LNCaP clone FGC (cell line): ENCODE data around the gene ATP2B1.

Experiments used
- DNase-seq: peaks from one replicate; pipeline ENCODE4 v3.0.0-alpha.2; 2011; ENCODE audit warnings: low read depth
- H3K4me3 ChIP-seq: 2 replicates; pipeline ENCODE4 v1.5.1; 2011; ENCODE audit warnings: mild to moderate bottlenecking, low read depth, low read length, control low read depth
- TF ChIP-seq, protein P1 (sequence below): IDR thresholded peaks from 2 replicates; pipeline ENCODE4 v1.5.1; 2012; ENCODE audit warnings: mild to moderate bottlenecking; ENCODE audit not compliant: control insufficient read depth, insufficient read depth; ENCODE audit errors: extremely low read depth

ATP2B1 gene

DNA sequence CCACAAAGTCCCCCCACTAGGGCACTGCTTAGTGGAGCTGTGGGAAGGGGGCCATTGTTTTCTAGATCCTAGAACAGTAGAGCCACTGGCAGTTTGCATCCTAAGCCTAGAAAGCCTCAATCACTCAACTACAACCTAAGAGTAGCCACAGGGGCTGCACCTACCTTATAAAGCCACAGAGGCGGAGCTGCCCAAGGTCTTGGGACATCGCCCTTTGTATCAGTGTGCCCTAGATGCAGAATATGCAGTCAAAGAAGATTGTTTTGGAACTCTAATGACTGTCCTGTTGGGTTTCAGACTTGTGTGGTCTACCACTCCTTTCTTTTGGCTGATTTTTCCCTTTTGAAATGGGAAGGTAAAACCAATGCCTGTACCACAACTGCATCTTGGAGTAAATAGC, 59.5 kb downstream of the ATP2B1 start:
- no peak for DNase-seq
- no peak overlapping the region for H3K4me3 ChIP-seq
- TF ChIP-seq, protein P1, sequence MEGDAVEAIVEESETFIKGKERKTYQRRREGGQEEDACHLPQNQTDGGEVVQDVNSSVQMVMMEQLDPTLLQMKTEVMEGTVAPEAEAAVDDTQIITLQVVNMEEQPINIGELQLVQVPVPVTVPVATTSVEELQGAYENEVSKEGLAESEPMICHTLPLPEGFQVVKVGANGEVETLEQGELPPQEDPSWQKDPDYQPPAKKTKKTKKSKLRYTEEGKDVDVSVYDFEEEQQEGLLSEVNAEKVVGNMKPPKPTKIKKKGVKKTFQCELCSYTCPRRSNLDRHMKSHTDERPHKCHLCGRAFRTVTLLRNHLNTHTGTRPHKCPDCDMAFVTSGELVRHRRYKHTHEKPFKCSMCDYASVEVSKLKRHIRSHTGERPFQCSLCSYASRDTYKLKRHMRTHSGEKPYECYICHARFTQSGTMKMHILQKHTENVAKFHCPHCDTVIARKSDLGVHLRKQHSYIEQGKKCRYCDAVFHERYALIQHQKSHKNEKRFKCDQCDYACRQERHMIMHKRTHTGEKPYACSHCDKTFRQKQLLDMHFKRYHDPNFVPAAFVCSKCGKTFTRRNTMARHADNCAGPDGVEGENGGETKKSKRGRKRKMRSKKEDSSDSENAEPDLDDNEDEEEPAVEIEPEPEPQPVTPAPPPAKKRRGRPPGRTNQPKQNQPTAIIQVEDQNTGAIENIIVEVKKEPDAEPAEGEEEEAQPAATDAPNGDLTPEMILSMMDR: no peak

- TF ChIP-seq, protein P1: no peak
- no peak overlapping the region for H3K4me3 ChIP-seq
- no peak for DNase-seq
Measured at GRCh38 chr12:89648211-89648930, 60.3 kb downstream of the ATP2B1 start.

DNA sequence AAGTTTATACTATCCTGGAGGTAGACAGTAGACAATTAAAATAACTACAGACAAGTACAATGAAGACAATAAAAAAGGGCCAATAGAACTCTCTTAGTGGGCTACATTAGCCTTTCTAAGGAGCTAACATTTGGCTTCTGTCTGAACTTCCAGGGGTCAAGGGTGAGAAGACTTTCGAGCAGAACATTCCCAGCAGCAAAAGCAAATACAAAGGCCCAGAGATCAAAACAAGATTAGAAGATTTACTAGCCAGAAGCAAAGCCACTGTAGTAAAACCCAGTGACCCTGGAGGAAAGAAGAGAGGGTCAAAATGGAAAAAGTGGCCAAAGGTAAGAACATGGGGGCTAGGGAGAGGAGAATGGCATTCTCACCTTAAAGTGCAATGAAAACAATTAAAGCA, 63.2 kb downstream of the ATP2B1 start:
- TF ChIP-seq, protein P1: no peak
- peak; percentile 65 for DNase-seq
- no peak overlapping the region; the same call in 1 of the 2 replicates for H3K4me3 ChIP-seq

GRCh38 chr12:89642959-89643358, 65.7 kb downstream of the ATP2B1 start:
- TF ChIP-seq, protein P1: no peak
- DNase-seq: no peak
- H3K4me3 ChIP-seq: no peak overlapping the region

DNA sequence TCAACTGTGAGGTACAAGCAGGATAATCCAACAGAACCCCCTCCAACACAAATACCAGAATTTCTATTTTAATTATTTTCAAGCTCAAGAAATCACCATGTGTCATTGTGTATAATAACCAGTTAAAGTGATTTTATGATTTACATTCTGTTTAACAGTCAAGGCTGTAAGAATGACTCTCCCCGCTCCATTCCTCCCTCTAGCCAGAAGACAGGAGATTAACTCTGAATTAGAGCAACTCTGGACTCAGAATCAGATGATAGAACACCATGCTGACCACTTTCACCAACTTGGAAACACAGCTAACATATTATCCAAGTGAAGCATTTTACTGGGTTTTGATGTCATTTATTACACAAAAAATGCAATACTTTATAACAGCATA, 71.9 kb downstream of the ATP2B1 start:
- TF ChIP-seq, protein P1: no peak
- DNase-seq: no peak
- H3K4me3 ChIP-seq: no peak overlapping the region

DNA sequence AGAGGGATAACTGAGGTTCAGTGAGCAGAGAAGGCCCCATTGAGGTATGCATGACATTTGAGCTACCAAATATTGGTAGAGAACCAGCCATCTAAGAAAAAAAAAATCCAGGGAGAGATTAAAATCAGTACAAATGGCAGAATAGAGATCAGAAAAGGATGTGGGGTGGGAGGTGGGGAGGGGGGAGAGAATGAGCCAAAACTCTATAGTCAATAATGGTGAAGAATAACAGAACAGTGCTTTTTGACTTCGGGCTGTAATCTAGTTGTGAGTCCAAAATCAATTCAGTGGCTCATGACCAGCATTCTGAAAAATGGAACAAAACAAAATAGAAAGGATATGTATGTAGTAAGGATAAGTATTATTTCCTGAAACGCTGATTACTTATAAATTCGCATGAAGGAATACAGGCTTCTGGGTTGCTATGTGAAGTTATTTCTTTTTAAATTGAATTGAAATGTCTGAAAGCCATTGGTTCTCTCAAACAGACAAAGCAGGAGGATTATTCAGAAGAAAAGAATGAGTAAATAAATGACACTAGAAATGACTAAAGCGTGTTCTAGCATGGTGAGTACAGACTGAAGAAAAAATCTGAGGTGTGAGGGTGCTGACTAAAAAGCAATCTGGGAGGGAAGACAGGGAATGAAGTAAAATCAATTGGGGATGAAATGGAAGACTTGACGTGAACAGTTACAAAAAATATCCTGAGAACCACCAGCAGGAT, 72.4 kb downstream of the ATP2B1 start:
- no peak overlapping the region for H3K4me3 ChIP-seq
- TF ChIP-seq, protein P1: no peak
- no peak for DNase-seq

DNA sequence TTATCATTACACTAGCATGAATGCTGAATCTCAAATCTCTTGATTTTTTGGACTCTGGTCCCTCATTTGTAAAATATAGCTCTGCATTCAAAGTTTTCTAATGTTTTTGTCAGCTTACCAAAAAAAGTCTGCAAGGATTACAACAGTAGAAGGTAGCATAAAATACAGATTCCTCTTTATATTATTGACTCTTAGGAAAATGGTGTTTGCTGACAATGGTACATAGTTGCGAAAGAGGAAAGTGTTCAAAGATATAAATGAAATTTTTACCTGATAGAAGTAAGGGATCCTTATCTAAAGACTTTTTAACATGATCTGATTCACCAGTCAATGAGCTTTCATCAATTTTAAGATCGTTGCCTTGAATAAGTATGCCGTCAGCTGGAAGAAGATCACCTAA, 74.1 kb downstream of the ATP2B1 start:
- TF ChIP-seq, protein P1: no peak
- no peak for DNase-seq
- H3K4me3 ChIP-seq: no peak overlapping the region
